ENCODE results near the gene RCN1.

The RCN1 gene

DNA sequence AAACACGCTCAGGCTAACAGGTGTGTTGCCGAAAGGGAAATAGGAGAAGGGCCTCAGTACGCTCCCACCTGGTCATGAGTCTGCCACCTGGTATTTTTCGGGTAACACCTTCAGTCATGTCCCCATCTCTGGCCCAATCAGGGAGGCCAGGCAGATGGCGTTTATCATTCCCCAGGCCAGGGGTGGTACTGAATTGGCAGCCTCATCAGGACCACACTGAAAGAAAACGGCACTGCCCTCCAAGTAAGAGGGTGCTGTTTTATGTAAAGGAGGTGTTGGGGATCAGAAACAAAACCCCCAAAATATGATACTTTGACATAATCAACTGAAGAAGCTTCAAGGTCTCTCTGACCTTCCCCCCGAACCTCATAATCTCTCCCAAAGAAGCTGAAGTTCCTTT is 58.9 kb downstream of the RCN1 start:
- CTCF ChIA-PET: interaction anchor here (0.6 to 1.8 kb wide), 3 partner anchors 26 to 487 kb away, joined by 5 to 6 read pairs (median 6); no protein-coding TSS in a partner anchor
- POLR2A ChIA-PET: no interaction called here
- H3K27ac ChIP-seq (ENCODE audit: extremely low read depth, low read depth, low read length): no peak overlapping the region

DNA sequence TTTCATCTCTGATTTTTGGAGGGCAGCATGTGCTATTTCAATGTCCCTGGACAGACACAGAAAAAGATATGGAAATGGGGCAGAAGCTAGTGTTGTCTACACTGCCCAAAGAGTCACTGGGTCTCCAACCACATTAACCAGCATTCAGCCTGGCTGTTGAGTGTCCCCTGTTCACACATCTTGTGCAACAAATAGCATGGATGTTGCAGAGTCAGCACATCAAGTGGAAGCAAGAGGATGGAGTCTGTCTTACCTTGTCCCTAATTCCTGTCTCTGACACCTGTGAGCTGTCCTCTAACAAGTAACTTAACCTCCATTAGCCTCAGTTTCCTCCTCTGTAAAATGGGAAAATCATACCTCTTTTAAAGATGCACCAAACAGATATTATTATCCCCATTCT is 60.2 kb downstream of the RCN1 start:
- no peaks in the 10 kb centered on the region for H3K36me3 ChIP-seq (ENCODE audit: control insufficient read depth in 2 of 2, insufficient read depth in 1 of 2, low read length in 2 of 2)
- POLR2A ChIA-PET: no interaction called here
- H3K4me1 ChIP-seq (ENCODE audit: control insufficient read depth, insufficient read depth, low read length): peaks cover 2% of the 10 kb centered on the region
- H3K4me3 ChIP-seq (ENCODE audit: low read depth, low read length): no peak overlapping the region
- no peaks in the 10 kb centered on the region for H3K9me3 ChIP-seq (ENCODE audit: control insufficient read depth, insufficient read depth, low read depth, low read length)
- no peak for TF ChIP-seq OSR2 (tag by site-specific recombination; IDR thresholded peaks at IDR 0.05)
- TF ChIP-seq ZNF518A (tag by site-specific recombination; conservative IDR thresholded peaks at IDR 0.05; ENCODE audit: low read depth): no peak
- no peak for TF ChIP-seq ZNF302 (tag by site-specific recombination; IDR thresholded peaks at IDR 0.05; ENCODE audit: low read depth)
- TF ChIP-seq ZNF341 (tag by site-specific recombination; IDR thresholded peaks at IDR 0.05; ENCODE audit: low read depth): no peak
- TF ChIP-seq KLF1 (tag by site-specific recombination; IDR thresholded peaks at IDR 0.05): no peak
- no peak for TF ChIP-seq ZNF544 (tag by site-specific recombination; IDR thresholded peaks at IDR 0.05)
- H3K27ac ChIP-seq (ENCODE audit: extremely low read depth, low read depth, low read length): no peak overlapping the region
- CTCF ChIA-PET: interaction anchor here (0.5 to 1.7 kb wide), 4 partner anchors 13 to 511 kb away, joined by 3 to 5 read pairs (median 4); no protein-coding TSS in a partner anchor

More for the DNA sequence above, 58.9 kb downstream of the RCN1 start:
- H3K4me1 ChIP-seq (ENCODE audit: control insufficient read depth, insufficient read depth, low read length): peaks cover 2% of the 10 kb centered on the region
- H3K4me3 ChIP-seq (ENCODE audit: low read depth, low read length): no peak overlapping the region
- TF ChIP-seq ZNF169 (tag by site-specific recombination; IDR thresholded peaks at IDR 0.05) (no peak), PRDM10 (tag by site-specific recombination; IDR thresholded peaks at IDR 0.05) (peak; percentile 58; the same call in 1 of the 2 replicates), ZNF292 (tag by site-specific recombination; IDR thresholded peaks at IDR 0.05; ENCODE audit: borderline replicate concordance, low read depth) (no peak)
- H3K36me3 ChIP-seq (ENCODE audit: control insufficient read depth in 2 of 2, insufficient read depth in 1 of 2, low read length in 2 of 2): no peaks in the 10 kb centered on the region
- H3K9me3 ChIP-seq (ENCODE audit: control insufficient read depth, insufficient read depth, low read depth, low read length): no peaks in the 10 kb centered on the region

GRCh38 chr11:32152216-32152615 is 61.3 kb downstream of the RCN1 start:
- H3K27ac ChIP-seq (ENCODE audit: extremely low read depth, low read depth, low read length): no peak overlapping the region
- H3K36me3 ChIP-seq (ENCODE audit: control insufficient read depth in 2 of 2, insufficient read depth in 1 of 2, low read length in 2 of 2): no peaks in the 10 kb centered on the region
- ChIA-PET POLR2A (no interaction called here), CTCF (interaction anchor here (0.7 to 1.1 kb wide), 2 partner anchors 24 to 911 kb away, joined by 3 read pairs; no protein-coding TSS in a partner anchor)
- peaks cover 2% of the 10 kb centered on the region for H3K4me1 ChIP-seq (ENCODE audit: control insufficient read depth, insufficient read depth, low read length)
- no peak for TF ChIP-seq ZNF174 (tag by site-specific recombination; IDR thresholded peaks at IDR 0.05)
- no peak for TF ChIP-seq ZNF248 (tag by site-specific recombination; IDR thresholded peaks at IDR 0.05)
- no peak for TF ChIP-seq BCL11B (tag by site-specific recombination; IDR thresholded peaks at IDR 0.05; ENCODE audit: low read depth)
- TF ChIP-seq PRDM1 (tag by site-specific recombination; IDR thresholded peaks at IDR 0.05): no peak
- no peak for TF ChIP-seq ZNF76 (tag by site-specific recombination; IDR thresholded peaks at IDR 0.05; ENCODE audit: borderline replicate concordance, low read depth)
- no peak for TF ChIP-seq ZNF274 (IDR thresholded peaks at IDR 0.05; ENCODE audit: low read length)
- TF ChIP-seq ZNF274 (tag by site-specific recombination; IDR thresholded peaks at IDR 0.05; ENCODE audit: borderline replicate concordance): no peak
- H3K4me3 ChIP-seq (ENCODE audit: low read depth, low read length): no peak overlapping the region
- H3K9me3 ChIP-seq (ENCODE audit: control insufficient read depth, insufficient read depth, low read depth, low read length): no peaks in the 10 kb centered on the region
